LNCaP clone FGC (cell line): Measurements from ENCODE around the gene DNAJC28.

Source experiments
- DNase-seq: peaks from one replicate; pipeline ENCODE4 v3.0.0-alpha.2; 2011; ENCODE audit warnings: low read depth
- H3K4me3 ChIP-seq: 2 replicates; pipeline ENCODE4 v1.5.1; 2011; ENCODE audit warnings: mild to moderate bottlenecking, low read depth, low read length, control low read depth
- CTCF ChIP-seq: IDR thresholded peaks from 2 replicates; pipeline ENCODE4 v1.5.1; 2012; ENCODE audit warnings: mild to moderate bottlenecking; ENCODE audit not compliant: control insufficient read depth, insufficient read depth; ENCODE audit errors: extremely low read depth

The DNAJC28 gene

DNA sequence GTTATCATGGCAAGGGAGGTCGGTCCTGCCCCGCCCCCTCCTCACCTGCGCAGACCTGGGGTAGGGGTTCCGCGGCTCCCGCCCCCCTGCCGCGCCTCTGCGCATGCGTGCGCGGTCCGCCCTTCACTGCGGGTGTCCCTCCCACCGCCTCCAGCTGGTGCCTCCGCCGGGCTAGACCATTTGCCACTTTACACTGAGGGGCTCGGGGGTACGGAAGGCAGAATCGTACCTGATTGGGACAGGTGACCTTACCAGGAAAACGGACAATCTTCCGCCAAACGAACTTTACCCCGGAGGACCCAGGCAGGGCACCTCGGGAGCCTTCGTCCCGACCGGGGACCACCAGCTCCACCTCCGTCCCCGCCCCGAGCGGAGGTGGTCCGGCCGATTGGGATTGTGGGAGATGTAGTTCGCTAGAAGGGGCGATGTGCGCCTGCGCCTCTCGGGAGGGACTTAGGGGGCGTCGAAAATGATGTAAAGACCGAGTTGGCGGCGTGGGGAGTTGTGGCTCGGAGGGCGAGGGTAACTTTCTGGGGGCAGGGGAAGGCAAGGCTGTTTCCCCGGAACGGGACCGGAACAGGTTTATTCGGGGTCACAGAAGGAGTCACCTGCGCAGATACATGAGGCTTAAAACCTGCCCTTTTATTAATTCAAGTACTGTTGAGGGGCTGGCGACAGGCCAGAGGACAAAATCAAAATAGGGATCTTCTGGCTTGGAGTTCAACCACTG lies at the start of gene DNAJC28:
TSS of gene DNAJC28 (minus strand) at position 344 of the 730 bp plus-strand sequence. CDS start 2,323 bp downstream, outside the sequence.
- peak within 1 kb of the TSS; percentile 67 for H3K4me3 ChIP-seq
- no peak for TF ChIP-seq CTCF
- peak; percentile 50 for DNase-seq

GRCh38 chr21:33541105-33541711 lies 49.7 kb upstream of the DNAJC28 start:
- H3K4me3 ChIP-seq = peak overlapping the region; percentile 69
- TF ChIP-seq CTCF = no peak
- no peak for DNase-seq

DNA sequence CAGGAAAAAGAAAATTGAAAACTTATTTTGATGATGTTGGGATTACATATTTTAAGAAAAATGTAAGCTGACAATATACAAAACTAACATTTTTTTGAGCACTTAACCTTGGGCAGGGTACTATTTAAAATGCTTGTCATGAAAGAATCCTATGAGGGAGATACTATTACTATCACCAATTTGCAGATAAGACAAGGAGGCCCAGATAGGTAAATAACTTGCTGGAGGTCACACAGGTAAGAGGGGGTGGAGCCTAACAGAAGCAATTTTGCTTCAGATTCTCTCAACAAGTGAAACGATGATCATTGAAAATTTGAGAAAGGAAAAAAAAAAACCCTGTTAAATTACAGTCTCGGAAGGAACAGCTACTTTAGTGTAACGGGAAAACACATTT lies 49.2 kb upstream of the DNAJC28 start:
- TF ChIP-seq CTCF = no peak
- no peak for DNase-seq
- H3K4me3 ChIP-seq = peak overlapping the region; percentile 69

DNA sequence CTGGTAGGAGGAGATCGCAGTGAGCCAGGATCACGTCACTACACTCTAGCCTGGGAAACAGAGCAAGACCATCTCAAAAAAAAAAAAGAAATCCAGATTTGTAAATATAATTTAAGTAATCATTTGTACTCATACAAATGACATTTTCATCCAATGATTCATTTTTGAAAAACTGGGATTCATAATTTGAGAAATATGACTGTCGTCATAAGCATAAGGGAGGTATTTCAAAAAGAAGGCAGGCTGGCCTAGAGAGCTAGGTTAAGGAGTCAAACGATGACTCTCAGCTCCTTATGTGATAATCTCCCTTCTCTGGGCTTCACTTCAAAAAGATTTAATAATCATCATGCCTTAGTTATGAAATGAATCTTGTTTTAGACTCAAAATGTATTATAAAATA lies 48.1 kb upstream of the DNAJC28 start:
- TF ChIP-seq CTCF = no peak
- H3K4me3 ChIP-seq = no peak overlapping the region
- DNase-seq = no peak

- H3K4me3 ChIP-seq = no peak overlapping the region
- TF ChIP-seq CTCF = no peak
- no peak for DNase-seq
Measured at GRCh38 chr21:33537212-33537611, 45.7 kb upstream of the DNAJC28 start.

GRCh38 chr21:33531007-33531406 lies 39.5 kb upstream of the DNAJC28 start:
- no peak for TF ChIP-seq CTCF
- DNase-seq = no peak
- H3K4me3 ChIP-seq = no peak overlapping the region
